ENCODE results near the gene TLX3. TPM values are rescaled to one million over a fixed set of nuclear protein-coding genes. Genes with fewer than 3 reads are reported as not detected.

The TLX3 gene
- total RNA-seq, 1 donor from 2014 or later = 0.58 TPM

DNA sequence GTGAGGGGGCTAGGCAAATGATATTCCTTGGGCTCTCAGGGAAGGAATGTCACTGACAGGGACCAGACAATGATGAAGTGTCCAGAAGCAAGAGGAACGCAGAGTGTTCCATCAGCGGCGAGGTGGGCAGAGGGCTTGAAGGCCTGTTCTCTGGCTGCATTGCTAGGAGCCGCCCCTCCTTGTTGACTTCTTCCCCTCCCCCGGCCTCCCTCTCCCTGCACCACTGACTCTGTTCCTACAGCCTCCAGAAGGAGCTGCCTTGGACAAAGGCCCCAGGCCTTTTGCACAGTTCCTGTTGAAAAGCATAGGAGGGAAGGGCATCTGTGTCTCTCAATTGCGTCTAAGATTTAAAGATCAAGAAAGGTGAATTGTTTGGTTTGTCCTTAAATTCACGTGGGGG is 12.4 kb downstream of the TLX3 start:
- TF ChIP-seq, protein P1, sequence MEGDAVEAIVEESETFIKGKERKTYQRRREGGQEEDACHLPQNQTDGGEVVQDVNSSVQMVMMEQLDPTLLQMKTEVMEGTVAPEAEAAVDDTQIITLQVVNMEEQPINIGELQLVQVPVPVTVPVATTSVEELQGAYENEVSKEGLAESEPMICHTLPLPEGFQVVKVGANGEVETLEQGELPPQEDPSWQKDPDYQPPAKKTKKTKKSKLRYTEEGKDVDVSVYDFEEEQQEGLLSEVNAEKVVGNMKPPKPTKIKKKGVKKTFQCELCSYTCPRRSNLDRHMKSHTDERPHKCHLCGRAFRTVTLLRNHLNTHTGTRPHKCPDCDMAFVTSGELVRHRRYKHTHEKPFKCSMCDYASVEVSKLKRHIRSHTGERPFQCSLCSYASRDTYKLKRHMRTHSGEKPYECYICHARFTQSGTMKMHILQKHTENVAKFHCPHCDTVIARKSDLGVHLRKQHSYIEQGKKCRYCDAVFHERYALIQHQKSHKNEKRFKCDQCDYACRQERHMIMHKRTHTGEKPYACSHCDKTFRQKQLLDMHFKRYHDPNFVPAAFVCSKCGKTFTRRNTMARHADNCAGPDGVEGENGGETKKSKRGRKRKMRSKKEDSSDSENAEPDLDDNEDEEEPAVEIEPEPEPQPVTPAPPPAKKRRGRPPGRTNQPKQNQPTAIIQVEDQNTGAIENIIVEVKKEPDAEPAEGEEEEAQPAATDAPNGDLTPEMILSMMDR (IDR thresholded peaks at IDR 0.05; ENCODE audit: insufficient read depth, low read length, poor library complexity, severe bottlenecking) = no peak
- peaks cover 75% of the 10 kb centered on the region for H3K27me3 ChIP-seq (ENCODE audit: control insufficient read depth, insufficient read depth, low read length)
- H3K36me3 ChIP-seq (ENCODE audit: control insufficient read depth, insufficient read depth, low read length) = no peaks in the 10 kb centered on the region
- no peak for DNase-seq (ENCODE audit: low read depth)
- H3K4me3 ChIP-seq (ENCODE audit: low read depth, low read length) = no peak overlapping the region

DNA sequence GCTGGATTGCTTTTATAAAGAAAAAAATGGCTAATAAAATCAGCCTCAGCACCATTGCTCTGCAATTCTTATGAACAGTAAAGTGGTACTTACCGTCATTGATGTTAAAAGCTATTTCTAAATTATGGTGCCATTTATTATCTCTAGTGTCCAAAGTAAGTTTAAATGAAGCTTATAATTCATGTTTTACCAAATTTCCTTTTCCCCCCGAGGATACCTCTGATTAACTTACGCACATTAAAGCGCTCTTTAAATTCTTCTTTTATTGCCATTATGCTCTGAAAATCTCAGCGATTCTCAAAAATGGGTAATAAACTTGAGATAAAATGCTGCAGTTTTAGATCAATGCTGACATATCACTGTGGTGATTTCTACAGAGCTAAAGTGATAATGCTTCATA is 13.5 kb downstream of the TLX3 start:
- DNase-seq (ENCODE audit: low read depth) = no peak
- Histone ChIP-seq H3K27me3 (ENCODE audit: control insufficient read depth, insufficient read depth, low read length) (peaks cover 64% of the 10 kb centered on the region), H3K36me3 (ENCODE audit: control insufficient read depth, insufficient read depth, low read length) (no peaks in the 10 kb centered on the region), H3K4me3 (ENCODE audit: low read depth, low read length) (no peak overlapping the region)
- TF ChIP-seq, protein P1 (IDR thresholded peaks at IDR 0.05; ENCODE audit: insufficient read depth, low read length, poor library complexity, severe bottlenecking) = no peak

DNA sequence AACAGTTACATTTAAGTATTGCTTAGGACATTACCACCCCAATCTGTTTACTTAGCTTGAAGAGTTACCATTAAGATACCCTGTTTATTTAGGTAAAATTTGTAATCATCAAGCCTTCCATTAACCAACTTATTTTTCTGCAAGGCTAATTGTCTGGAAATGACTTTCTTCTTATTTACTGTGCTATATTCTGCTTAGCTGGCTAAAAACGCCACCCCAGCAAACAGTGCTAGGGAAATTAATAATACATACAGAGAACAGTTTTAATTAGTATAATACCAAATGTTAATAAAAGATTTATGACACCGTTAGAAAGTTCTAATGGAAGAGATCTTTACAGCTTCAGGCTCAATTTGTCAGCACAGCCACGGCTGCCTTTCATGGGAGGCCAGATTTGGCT is 14.0 kb downstream of the TLX3 start:
- no peak overlapping the region for H3K4me3 ChIP-seq (ENCODE audit: low read depth, low read length)
- no peaks in the 10 kb centered on the region for H3K36me3 ChIP-seq (ENCODE audit: control insufficient read depth, insufficient read depth, low read length)
- TF ChIP-seq, protein P1 (IDR thresholded peaks at IDR 0.05; ENCODE audit: insufficient read depth, low read length, poor library complexity, severe bottlenecking) = no peak
- H3K27me3 ChIP-seq (ENCODE audit: control insufficient read depth, insufficient read depth, low read length) = peaks cover 59% of the 10 kb centered on the region
- no peak for DNase-seq (ENCODE audit: low read depth)

DNA sequence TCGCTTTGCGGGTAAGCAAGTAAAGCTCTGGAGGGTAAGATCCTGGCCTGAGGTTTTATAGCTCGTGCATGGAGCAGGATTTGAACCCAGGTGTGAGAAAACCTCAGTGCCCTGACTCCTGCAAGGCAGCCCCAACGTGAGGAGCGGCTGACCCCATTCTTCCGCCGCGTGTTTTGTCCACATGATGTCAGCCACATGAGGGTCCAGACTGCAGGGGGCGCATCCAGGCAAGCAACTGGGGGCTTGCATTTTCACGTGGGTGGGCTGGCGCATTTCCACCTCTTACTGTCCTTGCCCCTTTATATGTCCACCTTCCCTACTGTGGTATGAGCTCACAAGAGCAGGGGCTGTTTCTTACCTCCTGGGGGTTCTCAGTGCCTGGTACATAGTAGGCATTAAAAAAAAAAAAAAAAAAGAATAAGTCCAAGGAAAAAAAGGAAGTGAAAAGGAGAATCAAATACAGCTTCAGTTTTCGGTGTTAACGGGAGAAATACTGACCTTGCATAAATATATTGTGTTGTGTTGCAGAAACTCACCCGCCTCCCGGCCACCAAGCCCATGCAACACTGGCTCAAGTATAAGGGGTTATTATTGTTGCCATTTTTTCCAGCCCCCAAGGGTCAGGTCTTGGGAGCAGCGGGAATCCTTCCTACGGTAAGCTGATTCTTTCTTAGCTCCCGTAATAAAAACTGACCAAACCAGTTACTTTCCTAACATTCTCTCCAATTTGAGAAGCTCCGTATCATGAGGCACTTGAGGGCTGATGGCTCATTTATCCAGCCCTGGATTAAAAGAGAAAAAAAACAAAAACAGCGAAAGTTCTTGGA is 15.0 kb downstream of the TLX3 start:
- TF ChIP-seq, protein P1 (IDR thresholded peaks at IDR 0.05; ENCODE audit: insufficient read depth, low read length, poor library complexity, severe bottlenecking) = no peak
- DNase-seq (ENCODE audit: low read depth) = no peak
- no peak overlapping the region for H3K4me3 ChIP-seq (ENCODE audit: low read depth, low read length)
- H3K27me3 ChIP-seq (ENCODE audit: control insufficient read depth, insufficient read depth, low read length) = peaks cover 54% of the 10 kb centered on the region
- no peaks in the 10 kb centered on the region for H3K36me3 ChIP-seq (ENCODE audit: control insufficient read depth, insufficient read depth, low read length)

DNA sequence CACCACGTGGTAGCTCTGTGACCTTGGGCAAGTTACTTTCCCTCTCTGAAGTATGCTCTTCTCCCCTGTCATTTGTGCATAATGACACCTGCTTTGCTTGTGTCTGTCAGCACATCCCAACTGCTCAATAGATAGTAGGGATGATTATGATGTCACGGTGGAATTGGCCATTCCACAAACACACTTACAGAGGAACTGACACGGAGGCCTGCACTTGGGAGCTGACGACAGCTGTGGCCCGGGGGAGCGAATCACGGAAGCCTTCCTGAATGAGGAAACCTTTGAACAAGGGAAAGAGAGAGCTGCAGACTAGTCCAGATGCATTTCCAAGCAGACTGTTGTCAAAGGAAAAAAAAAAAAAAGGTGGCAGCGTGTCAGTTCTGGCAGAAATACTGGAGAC is 21.0 kb downstream of the TLX3 start:
- no peaks in the 10 kb centered on the region for H3K36me3 ChIP-seq (ENCODE audit: control insufficient read depth, insufficient read depth, low read length)
- H3K4me3 ChIP-seq (ENCODE audit: low read depth, low read length) = no peak overlapping the region
- TF ChIP-seq, protein P1 (IDR thresholded peaks at IDR 0.05; ENCODE audit: insufficient read depth, low read length, poor library complexity, severe bottlenecking) = no peak
- peaks cover 24% of the 10 kb centered on the region for H3K27me3 ChIP-seq (ENCODE audit: control insufficient read depth, insufficient read depth, low read length)
- DNase-seq (ENCODE audit: low read depth) = no peak

DNA sequence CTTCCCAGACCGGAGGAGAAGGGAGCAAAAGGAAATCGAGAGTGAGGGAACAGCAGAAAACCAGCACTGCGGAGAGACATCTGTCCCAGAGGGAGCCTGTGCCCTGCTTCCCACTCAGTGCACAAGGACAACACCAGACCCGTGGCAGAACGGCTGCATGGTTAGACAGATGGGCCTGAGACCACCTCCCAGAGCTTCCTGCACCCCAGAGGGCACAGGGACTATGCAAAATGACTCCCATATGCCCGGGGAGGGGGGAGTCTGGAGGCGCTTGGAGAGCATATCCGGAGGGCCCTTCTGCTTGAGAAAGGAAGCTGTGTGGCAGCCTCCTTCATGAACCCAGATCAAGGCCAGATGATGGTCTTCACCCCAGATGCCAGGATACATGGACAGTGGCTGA is 26.6 kb downstream of the TLX3 start:
- H3K4me3 ChIP-seq (ENCODE audit: low read depth, low read length) = no peak overlapping the region
- peaks cover 16% of the 10 kb centered on the region for H3K27me3 ChIP-seq (ENCODE audit: control insufficient read depth, insufficient read depth, low read length)
- DNase-seq (ENCODE audit: low read depth) = no peak
- TF ChIP-seq, protein P1 (IDR thresholded peaks at IDR 0.05; ENCODE audit: insufficient read depth, low read length, poor library complexity, severe bottlenecking) = no peak
- H3K36me3 ChIP-seq (ENCODE audit: control insufficient read depth, insufficient read depth, low read length) = no peaks in the 10 kb centered on the region

Measured in kidney epithelial cell (primary cell).